MM.1S (cell line): ENCODE results near the gene ACOXL.

ENCODE experiments used
- EZH2 ChIP-seq: fragments of 300-600 bp; sonication (generic); optimal IDR thresholded peaks from 2 replicates; pipeline ENCODE3; 2017; ENCODE audit warnings: low read depth, mild to moderate bottlenecking, antibody characterized with exemption, low read length, mixed read lengths
- EZH2phosphoT487 ChIP-seq: fragments of 300-600 bp; sonication (generic); IDR thresholded peaks from 2 replicates; pipeline ENCODE4 v1.6.1; 2018; ENCODE audit warnings: antibody characterized with exemption, low read length
- TF ChIP-seq, protein P1 (sequence below): fragments of 300-600 bp; sonication (generic); IDR thresholded peaks from 2 replicates; pipeline ENCODE4 v1.5.1; 2016; ENCODE audit warnings: antibody characterized with exemption, low read length, mixed read lengths

DNA sequence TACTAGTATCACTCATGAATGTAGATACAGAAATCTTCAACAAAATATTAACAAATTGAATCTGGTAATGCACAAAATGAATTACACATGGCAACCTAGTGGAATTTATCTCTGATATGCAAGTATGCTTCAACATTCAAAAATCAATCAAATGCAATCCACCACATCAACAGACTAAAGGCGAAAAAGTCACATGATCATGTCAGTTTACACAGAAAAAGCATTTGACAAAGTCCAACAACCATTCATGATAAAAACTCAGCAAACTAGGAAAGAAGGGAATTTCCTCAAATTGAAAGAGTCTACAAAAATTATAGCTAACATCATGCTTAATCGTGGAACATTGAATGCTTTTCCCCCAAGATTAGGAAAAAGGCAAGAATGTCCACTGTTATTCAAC, 237.8 kb downstream of the ACOXL start:
- TF ChIP-seq, protein P1, sequence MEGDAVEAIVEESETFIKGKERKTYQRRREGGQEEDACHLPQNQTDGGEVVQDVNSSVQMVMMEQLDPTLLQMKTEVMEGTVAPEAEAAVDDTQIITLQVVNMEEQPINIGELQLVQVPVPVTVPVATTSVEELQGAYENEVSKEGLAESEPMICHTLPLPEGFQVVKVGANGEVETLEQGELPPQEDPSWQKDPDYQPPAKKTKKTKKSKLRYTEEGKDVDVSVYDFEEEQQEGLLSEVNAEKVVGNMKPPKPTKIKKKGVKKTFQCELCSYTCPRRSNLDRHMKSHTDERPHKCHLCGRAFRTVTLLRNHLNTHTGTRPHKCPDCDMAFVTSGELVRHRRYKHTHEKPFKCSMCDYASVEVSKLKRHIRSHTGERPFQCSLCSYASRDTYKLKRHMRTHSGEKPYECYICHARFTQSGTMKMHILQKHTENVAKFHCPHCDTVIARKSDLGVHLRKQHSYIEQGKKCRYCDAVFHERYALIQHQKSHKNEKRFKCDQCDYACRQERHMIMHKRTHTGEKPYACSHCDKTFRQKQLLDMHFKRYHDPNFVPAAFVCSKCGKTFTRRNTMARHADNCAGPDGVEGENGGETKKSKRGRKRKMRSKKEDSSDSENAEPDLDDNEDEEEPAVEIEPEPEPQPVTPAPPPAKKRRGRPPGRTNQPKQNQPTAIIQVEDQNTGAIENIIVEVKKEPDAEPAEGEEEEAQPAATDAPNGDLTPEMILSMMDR: no peak
- no peak for TF ChIP-seq EZH2
- TF ChIP-seq EZH2phosphoT487: no peak
